T-helper 2 cell (primary cell): ENCODE measurements around the gene CIITA.
A peak's percentile ranks its signal among the peaks of the same experiment; 100 is the strongest.

Experiments
- DNase-seq, 5 experiments: peaks; one replicate each; pipeline versions ENCODE4 v3.0.0 to v3.0.0-alpha.2; 2012 to 2022

Gene CIITA

GRCh38 chr16:10983159-10983558 lies 106.2 kb downstream of the CIITA start:
- peak in 1 of 5 experiments; percentile 58 for DNase-seq

GRCh38 chr16:10984509-10984908 lies 107.5 kb downstream of the CIITA start:
- peak in 1 of 5 experiments; percentile 64 for DNase-seq
